ENCODE results near the gene C19orf25. TPM values are rescaled to one million over a fixed set of nuclear protein-coding genes. Genes with fewer than 3 reads are reported as not detected.
A peak's percentile ranks its signal among the peaks of the same experiment; 100 is the strongest.

Gene C19orf25
- total RNA-seq, 1 donor from 2014 or later: 28.5 TPM

- Histone ChIP-seq H3K9me3 (no peaks in the 10 kb centered on the region), H3K4me3 (no peak overlapping the region), H3K27me3 (ENCODE audit: low read depth) (peaks cover 30% of the 10 kb centered on the region), H3K36me3 (no peaks in the 10 kb centered on the region), H3K27ac (no peak overlapping the region), H3K4me1 (peaks cover 21% of the 10 kb centered on the region)
- TF ChIP-seq CTCF (IDR thresholded peaks at IDR 0.05): no peak
- intact Hi-C loops (cut with DNase I): no loop called here
- DNase-seq: no peak
- ATAC-seq: no peak
These were observed 27.2 kb upstream of the C19orf25 start for GRCh38 chr19:1505991-1506881.

- DNase-seq (no peak), ATAC-seq (no peak)
- Histone ChIP-seq H3K4me1 (peaks cover 21% of the 10 kb centered on the region), H3K4me3 (no peak overlapping the region), H3K36me3 (no peaks in the 10 kb centered on the region), H3K9me3 (no peaks in the 10 kb centered on the region), H3K27me3 (ENCODE audit: low read depth) (peaks cover 23% of the 10 kb centered on the region), H3K27ac (no peak overlapping the region)
- no peak for TF ChIP-seq CTCF (IDR thresholded peaks at IDR 0.05)
- intact Hi-C loops (cut with DNase I): no loop called here
These were observed 26.0 kb upstream of the C19orf25 start for GRCh38 chr19:1505012-1505411.

- peaks cover 23% of the 10 kb centered on the region for H3K27me3 ChIP-seq (ENCODE audit: low read depth)
- no peaks in the 10 kb centered on the region for H3K9me3 ChIP-seq
- H3K4me1 ChIP-seq: peaks cover 21% of the 10 kb centered on the region
- H3K4me3 ChIP-seq: no peak overlapping the region
- no peak for DNase-seq
- ATAC-seq: no peak
- intact Hi-C loops (cut with DNase I): no loop called here
- TF ChIP-seq CTCF (IDR thresholded peaks at IDR 0.05): no peak
- H3K27ac ChIP-seq: no peak overlapping the region
- H3K36me3 ChIP-seq: no peaks in the 10 kb centered on the region
These were observed 25.1 kb upstream of the C19orf25 start for GRCh38 chr19:1503925-1504773.

- TF ChIP-seq CTCF (IDR thresholded peaks at IDR 0.05): peak; percentile 78
- Histone ChIP-seq H3K4me1 (peaks cover 17% of the 10 kb centered on the region), H3K9me3 (no peaks in the 10 kb centered on the region), H3K4me3 (peak overlapping the region; percentile 21), H3K27me3 (ENCODE audit: low read depth) (peaks cover 23% of the 10 kb centered on the region), H3K27ac (no peak overlapping the region), H3K36me3 (no peaks in the 10 kb centered on the region)
- ATAC-seq (peak; percentile 15 to 21), DNase-seq (peak; percentile 73)
- intact Hi-C loops (cut with DNase I): no loop called here
These were observed 24.3 kb upstream of the C19orf25 start for GRCh38 chr19:1503089-1503924.

Data from lower lobe of right lung (tissue), 2 donors.